Measurements from ENCODE around the gene MEF2D. TPM values are rescaled to one million over a fixed set of nuclear protein-coding genes. Genes with fewer than 3 reads are reported as not detected.
A peak's percentile ranks its signal among the peaks of the same experiment; 100 is the strongest.

Gene MEF2D
- total and polyA plus RNA-seq, 8 donors = 23.8 to 52.8 (median 31.3) TPM

DNA sequence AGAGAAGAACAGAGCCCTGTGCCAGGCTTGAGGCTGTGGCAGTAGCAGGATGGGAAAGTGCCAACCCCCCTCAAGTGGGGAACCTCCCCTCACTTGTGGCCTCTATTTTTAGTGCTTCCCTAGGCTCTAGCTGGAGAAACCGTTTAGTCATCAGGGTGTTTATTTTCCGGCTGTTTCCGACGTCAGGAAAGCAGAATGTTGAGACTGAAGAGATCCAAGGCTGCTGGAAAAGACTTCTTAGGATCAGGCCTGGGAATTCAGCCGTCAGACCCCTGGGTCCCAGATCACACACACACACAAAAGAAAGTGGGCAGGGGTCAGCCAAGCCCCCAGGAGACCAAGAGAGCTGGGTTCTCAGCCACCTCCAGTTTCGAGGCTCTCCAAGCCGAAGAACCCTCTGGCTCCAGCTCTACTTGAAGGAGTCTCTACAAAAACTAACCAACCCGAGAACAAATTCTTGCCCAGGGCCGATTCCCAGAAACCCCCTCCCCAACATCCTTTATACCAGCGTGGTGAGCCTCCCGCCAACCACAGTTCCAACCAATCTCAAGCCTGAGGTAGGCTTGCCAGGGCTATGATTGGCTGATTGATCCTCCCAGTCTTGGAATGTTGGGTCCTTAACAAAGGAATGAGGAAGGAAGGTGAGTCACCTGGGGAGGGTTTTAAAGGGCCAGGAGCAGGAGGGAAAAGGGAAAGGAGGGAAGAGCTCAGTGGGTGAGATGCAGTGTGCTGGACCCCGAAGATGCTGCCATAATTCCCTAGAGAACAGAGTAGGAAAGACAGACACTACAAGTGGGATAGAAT is 2.5 kb upstream of the MEF2D start:
- peaks cover 43 to 69% of the 10 kb centered on the region in 2 donors for H3K4me1 ChIP-seq
- H3K27me3 ChIP-seq = no peaks in the 10 kb centered on the region
- H3K27ac ChIP-seq = peak overlapping the region; percentile 98 to 100
- peak in 2 of 4 donors; percentile 86 to 87 for DNase-seq
- no peaks in the 10 kb centered on the region for H3K36me3 ChIP-seq
- no peak for TF ChIP-seq CTCF (IDR thresholded peaks at IDR 0.05)
- intact Hi-C loops (cut with DNase I) = no loop called here
- peak; percentile 31 for ATAC-seq
- no peaks in the 10 kb centered on the region for H3K9me3 ChIP-seq
- H3K4me3 ChIP-seq = peak overlapping the region; percentile 3 to 16

DNA sequence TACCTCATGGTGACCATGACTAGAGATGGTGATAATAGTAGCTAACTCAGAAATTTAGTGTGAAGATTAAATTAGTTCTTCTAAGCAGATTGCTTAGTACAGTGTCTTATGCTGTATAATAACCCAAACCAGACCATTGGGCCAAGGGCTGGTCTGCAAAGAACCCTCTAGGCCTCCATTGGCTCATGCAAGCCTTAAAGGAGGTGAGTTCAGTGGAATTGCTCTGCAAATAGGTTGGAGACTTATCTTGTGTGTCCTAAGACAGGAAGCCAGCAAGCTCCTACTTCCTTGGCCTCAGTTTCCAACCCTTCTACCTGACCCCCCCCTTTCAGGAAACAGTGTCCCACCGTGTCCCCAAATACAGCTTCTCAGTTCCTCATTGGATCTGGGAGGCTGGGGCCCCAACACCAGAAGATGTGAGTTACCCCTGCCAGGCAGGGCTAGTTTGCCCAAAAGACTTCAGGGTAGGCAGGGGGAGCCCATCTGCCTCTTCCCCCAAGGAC is 1.9 kb upstream of the MEF2D start:
- TF ChIP-seq CTCF (IDR thresholded peaks at IDR 0.05) = no peak
- intact Hi-C loops (cut with DNase I) = no loop called here
- DNase-seq (peak in 1 of 4 donors; percentile 11), ATAC-seq (no peak)
- peak overlapping the region in 1 of 2 donors; percentile 99 for H3K4me3 ChIP-seq
- H3K4me1 ChIP-seq = peaks cover 48 to 69% of the 10 kb centered on the region in 2 donors
- no peaks in the 10 kb centered on the region for H3K9me3 ChIP-seq
- H3K27me3 ChIP-seq = no peaks in the 10 kb centered on the region
- H3K27ac ChIP-seq = peak overlapping the region; percentile 98 to 100
- no peaks in the 10 kb centered on the region for H3K36me3 ChIP-seq

- peak in 1 of 2 donors; percentile 23 for TF ChIP-seq CTCF (IDR thresholded peaks at IDR 0.05)
- intact Hi-C loops (cut with DNase I) = no loop called here
- ATAC-seq (peak; percentile 81), DNase-seq (peak; percentile 95 to 97 (median 96))
- Histone ChIP-seq H3K9me3 (no peaks in the 10 kb centered on the region), H3K36me3 (no peaks in the 10 kb centered on the region), H3K27me3 (no peaks in the 10 kb centered on the region), H3K4me3 (peak overlapping the region; percentile 93 to 99), H3K27ac (peak overlapping the region; percentile 98 to 100), H3K4me1 (peaks cover 62 to 80% of the 10 kb centered on the region in 2 donors)
These were observed 375 bp upstream of the MEF2D start for GRCh38 chr1:156500793-156501506.

- H3K4me3 ChIP-seq = peak overlapping the region; percentile 93 to 99
- ATAC-seq (no peak), DNase-seq (peak in 3 of 4 donors; percentile 68 to 84 (median 76))
- no peaks in the 10 kb centered on the region for H3K9me3 ChIP-seq
- intact Hi-C loops (cut with DNase I) = no loop called here
- no peaks in the 10 kb centered on the region for H3K36me3 ChIP-seq
- peaks cover 64 to 82% of the 10 kb centered on the region in 2 donors for H3K4me1 ChIP-seq
- no peaks in the 10 kb centered on the region for H3K27me3 ChIP-seq
- TF ChIP-seq CTCF (IDR thresholded peaks at IDR 0.05) = no peak
- H3K27ac ChIP-seq = peak overlapping the region; percentile 98 to 100
These were observed 583 bp downstream of the MEF2D start for GRCh38 chr1:156499842-156500542.
